H9 (cell line): Measurements from ENCODE around the gene IL1RAPL2. TPM values are rescaled to one million over a fixed set of nuclear protein-coding genes. Genes with fewer than 3 reads are reported as not detected.

Source experiments
- DNase-seq: peaks from one replicate; pipeline ENCODE4 v3.0.0-alpha.2; 2017
- H2AFZ ChIP-seq: one replicate; pipeline ENCODE4 v1.6.1; 2013; ENCODE audit warnings: mild to moderate bottlenecking, low read length, control low read depth, moderate library complexity
- H2AK5ac ChIP-seq: 2 replicates; pipeline ENCODE4 v1.6.1; 2013; ENCODE audit warnings: low read length, control low read depth, mixed read lengths; ENCODE audit not compliant: insufficient read length
- H2BK120ac ChIP-seq: one replicate; pipeline ENCODE4 v1.6.1; 2013; ENCODE audit warnings: low read depth, mild to moderate bottlenecking, low read length, control low read depth, inconsistent platforms; ENCODE audit not compliant: poor library complexity, severe bottlenecking
- H2BK12ac ChIP-seq: 2 replicates; pipeline ENCODE4 v1.6.1; 2013; ENCODE audit warnings: low read length, control low read depth, mixed read lengths, low read depth; ENCODE audit not compliant: insufficient read length
- H2BK15ac ChIP-seq: 2 replicates; pipeline ENCODE4 v1.6.1; 2013; ENCODE audit warnings: low read depth, low read length, control low read depth
- H2BK20ac ChIP-seq: one replicate; pipeline ENCODE4 v1.6.1; 2013; ENCODE audit warnings: low read depth, mild to moderate bottlenecking, low read length, control low read depth, inconsistent platforms; ENCODE audit not compliant: poor library complexity, severe bottlenecking
- H2BK5ac ChIP-seq: 2 replicates; pipeline ENCODE4 v1.6.1; 2013; ENCODE audit warnings: low read length, control low read depth, mixed read lengths; ENCODE audit not compliant: insufficient read length
- H3K14ac ChIP-seq: 2 replicates; pipeline ENCODE4 v1.6.1; 2013; ENCODE audit warnings: low read length, control low read depth; ENCODE audit not compliant: insufficient read depth
- H3K18ac ChIP-seq: 2 replicates; pipeline ENCODE4 v1.6.1; 2013; ENCODE audit warnings: low read depth, mild to moderate bottlenecking, mixed read lengths, low read length, control low read depth; ENCODE audit not compliant: insufficient read length
- H3K23ac ChIP-seq: 2 replicates; pipeline ENCODE4 v1.6.1; 2013; ENCODE audit warnings: low read length, control low read depth, mixed read lengths, low read depth; ENCODE audit not compliant: insufficient read length
- H3K23me2 ChIP-seq: 2 replicates; pipeline ENCODE4 v1.6.1; 2013; ENCODE audit warnings: low read depth, mild to moderate bottlenecking, mixed read lengths, low read length, control low read depth; ENCODE audit not compliant: insufficient read length, poor library complexity, severe bottlenecking
- H3K27ac ChIP-seq: 2 replicates; pipeline ENCODE4 v1.5.1; 2013; ENCODE audit warnings: low read length, control low read depth, mixed read lengths, low read depth; ENCODE audit not compliant: insufficient read length
- H3K27me3 ChIP-seq: 2 replicates; pipeline ENCODE4 v1.6.1; 2013; ENCODE audit warnings: low read length, control low read depth, inconsistent platforms; ENCODE audit not compliant: insufficient read depth
- H3K4ac ChIP-seq: 2 replicates; pipeline ENCODE4 v1.6.1; 2013; ENCODE audit warnings: low read depth, mild to moderate bottlenecking, control low read depth, inconsistent platforms, low read length, moderate library complexity
- H3K4me1 ChIP-seq: 2 replicates; pipeline ENCODE4 v1.6.1; 2013; ENCODE audit warnings: low read length, control low read depth, inconsistent platforms; ENCODE audit not compliant: insufficient read depth
- H3K4me2 ChIP-seq: 2 replicates; pipeline ENCODE4 v1.6.1; 2013; ENCODE audit warnings: low read length, control low read depth, mixed read lengths; ENCODE audit not compliant: insufficient read length, insufficient read depth
- H3K56ac ChIP-seq: 2 replicates; pipeline ENCODE4 v1.6.1; 2013; ENCODE audit warnings: low read depth, mild to moderate bottlenecking, mixed read lengths, low read length, control low read depth; ENCODE audit not compliant: insufficient read length
- H3K79me1 ChIP-seq: 2 replicates; pipeline ENCODE4 v1.6.1; 2013; ENCODE audit warnings: low read depth, mild to moderate bottlenecking, moderate library complexity, low read length, control low read depth, inconsistent platforms; ENCODE audit not compliant: insufficient read depth, poor library complexity, severe bottlenecking
- H3K79me2 ChIP-seq: 2 replicates; pipeline ENCODE4 v1.6.1; 2013; ENCODE audit warnings: low read length, control low read depth, inconsistent platforms; ENCODE audit not compliant: insufficient read depth
- H3K9ac ChIP-seq: 2 replicates; pipeline ENCODE4 v1.6.1; 2013; ENCODE audit warnings: low read length, control low read depth, mixed read lengths; ENCODE audit not compliant: insufficient read length; ENCODE audit errors: extremely low read depth
- H3K9me3 ChIP-seq: one replicate; pipeline ENCODE4 v1.6.1; 2013; ENCODE audit warnings: low read depth, low read length, inconsistent platforms; ENCODE audit not compliant: control insufficient read depth
- H3T11ph ChIP-seq: one replicate; pipeline ENCODE4 v1.6.1; 2013; ENCODE audit warnings: mild to moderate bottlenecking, low read length, control low read depth, inconsistent platforms
- H4K20me1 ChIP-seq: one replicate; pipeline ENCODE4 v1.6.1; 2013; ENCODE audit not compliant: control insufficient read depth, insufficient read length, insufficient read depth
- H4K5ac ChIP-seq: 2 replicates; pipeline ENCODE4 v1.6.1; 2013; ENCODE audit warnings: low read depth, mild to moderate bottlenecking, mixed read lengths, low read length, control low read depth; ENCODE audit not compliant: insufficient read length
- H4K8ac ChIP-seq: replicated peaks from 2 replicates; pipeline ENCODE4 v1.6.1; 2013; ENCODE audit warnings: low read length, control low read depth, mixed read lengths, low read depth; ENCODE audit not compliant: insufficient read length
- H4K91ac ChIP-seq: 2 replicates; pipeline ENCODE4 v1.6.1; 2013; ENCODE audit warnings: low read depth, mild to moderate bottlenecking, moderate library complexity, mixed read lengths, low read length, control low read depth; ENCODE audit not compliant: insufficient read length
- H3K27ac Mint-ChIP-seq, 3 experiments: 2 replicates in 2 of 3; 3 replicates in 1 of 3; pipeline ENCODE4 v1.8.0; 2020 to 2021; ENCODE audit warnings: mixed read lengths in 3 of 3, mild to moderate bottlenecking in 1 of 3, moderate library complexity in 1 of 3
- H3K27me3 Mint-ChIP-seq: 2 replicates; pipeline ENCODE4 v1.8.0; 2021; ENCODE audit warnings: low read depth, mild to moderate bottlenecking, moderate library complexity, mixed read lengths
- H3K36me3 Mint-ChIP-seq, 3 experiments: 2 replicates in 2 of 3; 3 replicates in 1 of 3; pipeline ENCODE4 v1.8.0; 2020 to 2021; ENCODE audit warnings: low read depth in 3 of 3, mixed read lengths in 3 of 3; ENCODE audit not compliant: insufficient read depth in 1 of 3
- H3K4me1 Mint-ChIP-seq, 2 experiments: 2 replicates each; pipeline ENCODE4 v1.8.0; 2020; ENCODE audit warnings: mixed read lengths in 2 of 2
- H3K4me3 Mint-ChIP-seq, 2 experiments: 2 replicates in 1 of 2; 3 replicates in 1 of 2; pipeline ENCODE4 v1.8.0; 2020 to 2021; ENCODE audit warnings: mild to moderate bottlenecking in 2 of 2, mixed read lengths in 2 of 2, moderate library complexity in 1 of 2
- H3K9me3 Mint-ChIP-seq, 2 experiments: 2 replicates in 1 of 2; 3 replicates in 1 of 2; pipeline ENCODE4 v1.8.0; 2020; ENCODE audit warnings: mild to moderate bottlenecking in 2 of 2, mixed read lengths in 2 of 2, moderate library complexity in 1 of 2
- CTCF ChIP-seq: fragments of 200-600 bp; sonication (generic); conservative IDR thresholded peaks from 3 replicates; pipeline ENCODE4 v1.8.0; 2021; ENCODE audit warnings: antibody characterized with exemption, mild to moderate bottlenecking
- WGBS: extraction: QIAGEN DNeasy Blood & Tissue Kit; methylation state at CpG from one replicate; pipeline ENCODE4 v1.1.7; 2013; ENCODE audit warnings: missing lambda C conversion rate, low lambda C conversion rate, mixed read lengths; ENCODE audit not compliant: insufficient read length; ENCODE audit errors: extremely low coverage; 5-methylcytosine and 5-hydroxymethylcytosine counted together
- total RNA-seq: library from RNA; stranded (reverse); gene quantifications from 2 replicates; pipeline ENCODE4 v1.2.1, GENCODE V29; 2021

Gene IL1RAPL2
- total RNA-seq, 1 experiment from 2014 or later: not detected

- Histone ChIP-seq H3K9me3 (peaks cover 6% of the 10 kb centered on the region), H4K91ac (no peak overlapping the region), H2BK5ac (no peak overlapping the region), H3K79me1 (no peaks in the 10 kb centered on the region), H4K20me1 (no peaks in the 10 kb centered on the region), H2BK120ac (no peak overlapping the region), H2AK5ac (no peak overlapping the region), H2AFZ (no peak overlapping the region), H4K5ac (no peak overlapping the region), H3K79me2 (no peaks in the 10 kb centered on the region), H3K23me2 (no peaks in the 10 kb centered on the region), H3K23ac (no peak overlapping the region), H3K56ac (no peak overlapping the region), H3K27me3 (no peaks in the 10 kb centered on the region), H3K18ac (no peak overlapping the region), H3K27ac (no peak overlapping the region), H3K14ac (no peak overlapping the region), H4K8ac (no peak overlapping the region), H2BK15ac (no peak overlapping the region), H3K4me2 (no peak overlapping the region), H3K4me1 (no peaks in the 10 kb centered on the region), H3K4ac (no peak overlapping the region), H2BK20ac (no peak overlapping the region), H2BK12ac (no peak overlapping the region), H3K9ac (no peak overlapping the region), H3T11ph (no peak overlapping the region)
- H3K27me3 Mint-ChIP-seq: peaks cover 1% of the 10 kb centered on the region; the same call in 1 of the 2 replicates
- no CpG with 5 or more reads among the region's 5 CpGs for WGBS
- DNase-seq: no peak
- H3K4me1 Mint-ChIP-seq: no peaks in the 10 kb centered on the region
- no peak overlapping the region for H3K27ac Mint-ChIP-seq
- H3K36me3 Mint-ChIP-seq: no peaks in the 10 kb centered on the region; a peak in 2 of 7 replicates
- peaks cover 0 to 26% of the 10 kb centered on the region in 2 experiments; a peak in 2 of 5 replicates for H3K9me3 Mint-ChIP-seq
- no peak for TF ChIP-seq CTCF
- no peak overlapping the region for H3K4me3 Mint-ChIP-seq
These were observed 986.4 kb downstream of the IL1RAPL2 start for GRCh38 chrX:105552395-105552794.
